Measurements from ENCODE around the gene TCF25.

- TF ChIP-seq POLR2A (IDR thresholded peaks at IDR 0.05): no peak
- TF ChIP-seq, protein P1, sequence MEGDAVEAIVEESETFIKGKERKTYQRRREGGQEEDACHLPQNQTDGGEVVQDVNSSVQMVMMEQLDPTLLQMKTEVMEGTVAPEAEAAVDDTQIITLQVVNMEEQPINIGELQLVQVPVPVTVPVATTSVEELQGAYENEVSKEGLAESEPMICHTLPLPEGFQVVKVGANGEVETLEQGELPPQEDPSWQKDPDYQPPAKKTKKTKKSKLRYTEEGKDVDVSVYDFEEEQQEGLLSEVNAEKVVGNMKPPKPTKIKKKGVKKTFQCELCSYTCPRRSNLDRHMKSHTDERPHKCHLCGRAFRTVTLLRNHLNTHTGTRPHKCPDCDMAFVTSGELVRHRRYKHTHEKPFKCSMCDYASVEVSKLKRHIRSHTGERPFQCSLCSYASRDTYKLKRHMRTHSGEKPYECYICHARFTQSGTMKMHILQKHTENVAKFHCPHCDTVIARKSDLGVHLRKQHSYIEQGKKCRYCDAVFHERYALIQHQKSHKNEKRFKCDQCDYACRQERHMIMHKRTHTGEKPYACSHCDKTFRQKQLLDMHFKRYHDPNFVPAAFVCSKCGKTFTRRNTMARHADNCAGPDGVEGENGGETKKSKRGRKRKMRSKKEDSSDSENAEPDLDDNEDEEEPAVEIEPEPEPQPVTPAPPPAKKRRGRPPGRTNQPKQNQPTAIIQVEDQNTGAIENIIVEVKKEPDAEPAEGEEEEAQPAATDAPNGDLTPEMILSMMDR (IDR thresholded peaks at IDR 0.05): no peak
Measured at GRCh38 chr16:89960966-89961365, 87.6 kb downstream of the TCF25 start.

All from testis (tissue), 2 donors.